SK-N-MC (cell line): ENCODE results near the gene ECE1.

ENCODE experiments used
- EZH2 ChIP-seq: fragments of 200-600 bp; sonication (generic); IDR thresholded peaks from one replicate; pipeline ENCODE4 v1.6.1; 2017; ENCODE audit warnings: antibody characterized with exemption
- POLR2AphosphoS5 ChIP-seq: IDR thresholded peaks from 2 replicates; pipeline ENCODE4 v1.6.1; 2012; ENCODE audit warnings: mild to moderate bottlenecking, low read depth, low read length, borderline replicate concordance

GRCh38 chr1:21244986-21245687 lies 45.1 kb downstream of the ECE1 start:
- TF ChIP-seq POLR2AphosphoS5: no peak
- no peak for TF ChIP-seq EZH2
